ENCODE measurements around the gene TMED10.
A peak's percentile ranks its signal among the peaks of the same experiment; 100 is the strongest.
"Not testable (repeated sequence)": the region's sequence is repeated elsewhere in the genome, so short reads cannot be mapped to it uniquely, and the experiment has no call there.

TMED10 gene

DNA sequence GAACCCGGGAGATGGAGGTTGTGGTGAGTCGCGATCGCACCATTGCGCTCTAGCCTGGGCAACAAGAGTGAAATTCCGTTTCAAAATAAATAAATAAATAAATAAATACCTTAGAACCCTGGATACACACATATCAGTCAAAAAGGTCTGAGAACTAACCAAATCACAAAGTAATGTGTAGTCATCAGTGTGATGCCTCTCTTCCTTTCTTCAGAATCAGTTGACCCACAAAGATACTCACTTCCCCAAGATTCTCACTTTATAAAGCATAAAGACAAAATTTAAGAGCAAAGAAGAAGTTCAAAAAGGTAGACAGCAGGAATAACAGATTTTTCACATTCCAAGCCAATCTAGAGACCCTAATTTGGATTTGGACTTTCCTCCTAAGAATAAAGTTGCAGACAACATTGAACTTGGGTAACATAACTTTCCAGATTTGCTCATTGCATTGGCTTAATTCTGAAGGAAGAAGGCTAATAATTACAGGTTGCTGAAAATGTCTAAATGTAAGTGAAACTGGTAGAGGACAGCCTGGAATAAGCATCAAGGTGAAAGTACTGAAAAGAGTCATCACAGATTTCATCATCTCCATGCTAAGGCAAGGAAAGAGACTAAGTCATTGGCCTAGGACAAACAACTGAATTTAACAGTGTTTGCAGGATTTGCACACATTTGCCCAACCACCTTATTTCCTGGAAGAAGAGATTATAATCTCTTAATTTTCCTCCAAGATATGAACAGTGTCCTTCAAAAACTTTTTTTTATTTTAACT is 17.4 kb downstream of the TMED10 start:
- DNase-seq (ENCODE audit: low read depth) = no peak

DNA sequence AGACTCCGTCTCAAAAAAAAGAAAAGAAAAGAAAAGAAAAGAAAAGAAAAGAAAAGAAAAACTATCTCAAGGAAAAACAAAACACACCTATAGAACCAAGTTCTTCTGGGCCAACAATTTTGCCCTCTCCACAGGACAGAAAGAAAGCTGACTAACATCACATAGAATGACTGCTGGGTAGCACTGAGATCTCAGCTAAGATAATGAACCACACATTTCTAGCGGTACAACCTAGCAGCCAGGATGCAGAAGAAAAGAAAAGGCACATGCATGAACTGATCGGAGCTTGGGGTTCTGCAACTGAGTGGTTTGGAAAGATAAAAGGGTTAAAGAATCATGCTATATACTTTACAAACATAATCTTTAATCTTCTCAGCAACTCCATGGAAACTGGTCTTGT is 19.5 kb downstream of the TMED10 start:
- no peak for DNase-seq (ENCODE audit: low read depth)

DNA sequence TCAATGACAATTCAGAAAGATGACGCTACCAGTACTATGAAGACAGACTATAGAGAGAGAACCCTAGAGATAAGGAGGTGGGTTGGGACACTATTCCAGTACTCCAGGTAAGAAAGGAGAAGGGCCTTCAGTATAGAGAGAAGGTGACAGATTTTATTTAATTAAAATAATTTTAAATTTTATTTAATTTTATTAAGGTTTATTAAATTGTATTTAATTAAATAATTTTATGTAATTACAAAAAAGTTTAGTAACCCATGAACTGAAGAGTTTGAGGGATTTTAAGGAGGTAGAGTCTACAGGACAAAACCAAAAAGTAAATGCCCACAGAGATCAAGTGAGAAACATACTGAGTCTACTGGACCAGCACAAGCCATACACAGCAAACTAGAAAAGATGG is 20.3 kb downstream of the TMED10 start:
- DNase-seq (ENCODE audit: low read depth) = no peak

DNA sequence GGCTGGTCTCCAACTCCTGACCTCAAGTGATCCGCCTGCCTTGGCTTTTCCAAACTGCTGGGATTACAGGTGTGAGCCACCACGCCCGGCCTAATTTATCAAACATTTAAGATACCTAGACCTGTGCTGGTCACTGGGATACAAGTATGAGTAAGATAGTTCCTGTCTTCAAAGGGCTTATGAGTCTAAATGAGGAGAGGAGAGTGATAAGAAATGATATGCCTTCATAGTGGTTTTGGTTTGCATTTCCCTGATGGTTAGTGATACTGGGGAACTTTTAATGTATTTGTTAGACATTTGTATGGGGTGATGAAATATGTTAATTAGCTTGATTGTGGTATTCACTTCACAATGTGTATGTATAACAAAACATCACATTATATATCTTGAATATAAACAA is 21.2 kb downstream of the TMED10 start:
- DNase-seq (ENCODE audit: low read depth) = no peak

DNA sequence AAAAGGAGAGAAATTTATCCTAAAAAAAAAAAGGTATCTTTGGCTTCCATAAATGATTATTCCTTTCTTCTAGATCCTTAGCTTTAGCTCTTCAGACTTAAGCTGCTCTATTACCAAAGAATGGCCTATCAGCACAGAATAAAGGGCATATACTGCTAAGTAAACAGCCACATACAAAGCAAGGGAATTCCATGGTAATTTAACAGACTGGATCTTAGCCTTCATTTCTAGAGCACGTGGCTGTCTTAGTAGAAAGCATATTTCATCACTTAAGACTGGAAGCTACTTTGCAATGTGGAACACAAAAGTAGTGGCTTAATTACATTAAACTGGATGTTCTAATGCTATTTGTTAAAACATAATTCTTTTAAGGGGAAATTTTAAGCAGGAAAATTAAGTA is 23.1 kb downstream of the TMED10 start:
- no peak for DNase-seq (ENCODE audit: low read depth)

DNA sequence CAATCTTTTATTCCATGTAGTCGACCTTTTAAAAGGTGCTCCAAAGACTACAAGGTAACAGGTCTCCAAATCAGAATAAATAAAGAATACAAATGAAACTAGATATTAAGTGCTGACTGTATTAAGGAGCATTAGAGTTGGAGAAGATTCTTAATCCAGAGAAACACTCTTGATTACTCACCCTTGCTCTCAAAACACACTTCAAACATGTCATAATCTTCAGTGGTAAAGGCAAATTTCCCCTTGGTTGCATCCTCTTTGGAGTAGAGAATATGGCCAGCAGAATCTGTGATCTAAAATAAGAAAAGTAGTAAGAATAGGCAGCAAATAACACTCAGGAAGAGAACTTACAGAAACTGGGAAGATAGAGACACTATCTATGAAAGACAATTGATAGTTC is 24.6 kb downstream of the TMED10 start:
- DNase-seq (ENCODE audit: low read depth) = no peak

DNA sequence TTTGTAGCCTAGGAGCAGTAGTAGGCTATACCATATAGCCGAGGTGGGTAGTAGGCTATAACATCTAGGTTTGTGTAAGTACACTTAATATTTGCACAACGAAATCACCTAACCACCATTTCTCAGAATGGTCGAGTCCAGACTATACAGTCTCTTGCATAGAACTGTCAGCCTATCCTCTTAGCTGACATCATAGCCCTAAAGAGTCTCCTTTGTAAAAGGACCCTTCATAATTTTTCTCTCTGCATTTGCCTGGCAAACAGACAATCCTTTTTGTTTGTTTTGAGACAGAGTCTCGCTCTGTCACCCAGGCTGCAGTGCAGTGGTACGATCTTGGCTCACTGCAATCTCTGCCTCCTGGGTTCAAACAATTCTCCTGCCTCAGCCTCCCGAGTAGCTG is 25.8 kb downstream of the TMED10 start:
- DNase-seq (ENCODE audit: low read depth) = not testable (repeated sequence)

DNA sequence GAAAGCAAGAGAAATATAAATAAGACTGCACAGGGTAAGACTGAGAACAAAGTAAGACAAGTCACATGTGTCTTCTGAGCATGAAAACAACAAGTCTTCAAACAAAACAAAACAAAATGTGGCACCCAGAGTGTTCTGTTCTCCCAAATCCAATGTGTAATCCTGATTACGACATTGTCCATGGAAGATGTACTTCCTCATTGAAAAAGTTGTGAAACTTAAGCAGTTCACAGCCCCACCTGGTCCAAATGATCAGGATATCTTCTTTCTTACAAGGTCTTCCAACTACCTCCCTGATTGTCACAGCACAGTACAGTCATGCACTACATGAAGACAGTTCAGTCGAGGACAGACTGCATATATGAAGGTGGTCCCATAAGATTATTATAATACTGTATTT is 26.3 kb downstream of the TMED10 start:
- no peak for DNase-seq (ENCODE audit: low read depth)

DNA sequence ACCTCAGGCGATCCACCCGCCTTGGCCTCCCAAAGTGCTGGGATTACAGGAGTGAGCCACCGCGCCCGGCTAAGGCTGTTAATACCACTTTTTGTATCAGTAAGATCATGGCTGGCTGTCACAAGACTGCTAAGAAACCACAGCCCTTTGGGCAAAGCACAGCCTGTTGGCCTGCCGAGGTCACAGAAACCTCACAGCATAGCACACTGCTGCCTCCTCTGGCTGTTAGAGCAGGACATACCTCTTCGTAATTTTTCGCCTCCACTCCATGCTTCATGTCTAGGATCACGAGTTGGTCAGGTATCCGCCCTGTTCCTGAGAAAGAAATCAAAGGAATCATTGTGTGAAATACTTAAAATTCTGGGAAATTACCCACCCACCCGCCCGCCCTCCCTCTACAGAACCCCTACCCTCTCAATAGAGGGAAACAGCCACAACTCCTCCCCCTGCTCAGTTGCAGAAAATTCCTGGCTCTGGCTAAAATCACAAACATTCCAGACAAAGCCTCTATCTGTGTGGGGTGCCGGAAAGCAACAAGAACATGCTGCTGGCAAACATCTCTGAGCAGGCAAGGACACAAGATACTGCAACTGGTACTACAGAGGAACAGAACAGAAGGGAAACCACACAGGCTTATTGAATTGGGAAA is 28.9 kb downstream of the TMED10 start:
- peak; percentile 62 for DNase-seq (ENCODE audit: low read depth)

DNA sequence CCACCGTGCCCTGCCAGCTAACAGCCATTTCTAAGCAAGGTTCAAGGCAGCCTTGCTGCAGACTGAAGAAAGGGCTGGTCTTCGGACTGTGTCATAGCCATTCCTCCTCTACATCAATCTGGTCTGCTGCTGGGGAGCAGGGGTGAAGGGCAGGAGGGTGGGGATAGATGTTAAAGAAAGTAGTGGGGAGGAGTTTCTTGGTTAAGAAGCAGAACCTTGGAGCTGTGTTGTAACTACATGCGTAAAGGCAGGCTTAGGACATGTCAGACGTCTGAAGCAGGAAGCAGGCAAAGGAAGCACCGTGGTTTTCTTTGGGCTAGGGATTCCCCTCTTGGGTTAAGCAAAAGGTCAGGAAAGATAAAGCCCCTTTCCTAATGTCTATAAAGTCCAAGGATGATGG is 31.5 kb downstream of the TMED10 start:
- DNase-seq (ENCODE audit: low read depth) = no peak

DNA sequence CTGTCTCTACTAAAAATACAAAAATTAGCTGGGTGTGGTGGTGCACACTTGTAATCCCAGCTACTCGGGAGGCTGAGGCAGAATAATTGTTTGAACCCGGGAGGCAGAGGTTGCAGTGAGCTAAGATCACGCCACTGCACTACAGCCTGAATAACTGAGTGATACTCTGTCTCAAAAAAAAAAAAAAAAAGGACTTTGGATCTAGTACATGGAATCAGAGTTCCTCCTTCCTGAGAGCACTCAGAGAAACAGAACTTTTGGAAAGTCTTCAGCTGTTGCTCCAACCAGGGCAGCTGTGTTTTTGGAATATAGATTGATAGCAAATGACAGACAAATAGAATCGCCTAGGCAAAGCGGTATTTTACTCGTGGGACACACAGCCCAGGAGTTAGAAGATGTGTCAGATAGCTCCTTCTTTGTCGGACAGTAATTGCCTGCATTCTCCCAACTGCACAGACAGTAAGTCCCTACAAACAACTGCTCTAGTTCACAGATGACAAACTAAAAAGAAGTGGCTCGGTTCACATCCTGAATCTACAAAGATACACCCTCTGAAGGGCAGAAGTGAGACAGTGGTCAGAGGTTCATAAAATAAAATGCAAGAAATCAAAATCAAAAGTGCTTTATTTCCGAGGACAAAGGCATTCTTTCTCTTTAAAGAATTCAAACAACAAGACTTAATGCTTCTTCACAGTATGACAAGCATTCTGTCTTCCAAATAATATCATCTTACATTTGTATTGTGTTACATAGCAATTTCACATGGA is 32.5 kb downstream of the TMED10 start:
- DNase-seq (ENCODE audit: low read depth) = no peak

DNA sequence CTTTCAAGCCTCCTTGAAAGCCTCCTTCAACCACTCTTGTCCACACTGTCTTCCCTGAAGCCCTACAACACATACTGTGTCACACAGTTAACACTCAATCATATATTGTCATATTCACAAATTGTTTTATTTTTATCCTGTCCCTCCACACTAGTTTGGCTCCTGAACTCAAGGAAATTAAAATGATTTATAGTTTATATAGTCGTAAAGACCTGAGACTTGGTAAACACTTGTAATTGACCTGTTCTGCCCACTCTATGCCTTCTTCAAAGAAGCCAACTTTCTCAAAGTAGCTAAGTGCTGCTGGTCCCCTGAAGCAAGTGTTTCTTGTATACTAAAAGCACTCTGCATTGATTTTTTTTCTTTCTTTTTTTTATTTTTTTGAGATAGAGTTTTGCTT is 33.9 kb downstream of the TMED10 start:
- no peak for DNase-seq (ENCODE audit: low read depth)

DNA sequence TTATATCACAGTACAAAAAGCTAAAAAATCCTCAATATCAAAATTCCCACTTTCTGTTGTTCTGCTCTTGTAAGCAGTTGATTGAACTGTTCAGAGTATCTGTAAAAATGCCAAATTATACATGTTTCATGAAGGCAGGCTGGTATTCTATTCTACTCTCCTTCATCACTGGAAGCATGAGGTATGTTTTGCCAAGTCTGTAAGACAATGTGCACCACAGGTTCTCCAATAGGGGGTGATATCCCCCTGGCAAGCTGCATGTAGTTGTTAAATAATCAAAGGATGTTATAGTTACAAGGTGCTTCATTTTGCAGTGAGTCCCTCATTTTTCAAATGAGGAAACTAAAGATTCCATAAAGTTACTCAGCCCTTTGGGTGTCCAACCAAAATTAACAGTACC is 34.4 kb downstream of the TMED10 start:
- no peak for DNase-seq (ENCODE audit: low read depth)

DNA sequence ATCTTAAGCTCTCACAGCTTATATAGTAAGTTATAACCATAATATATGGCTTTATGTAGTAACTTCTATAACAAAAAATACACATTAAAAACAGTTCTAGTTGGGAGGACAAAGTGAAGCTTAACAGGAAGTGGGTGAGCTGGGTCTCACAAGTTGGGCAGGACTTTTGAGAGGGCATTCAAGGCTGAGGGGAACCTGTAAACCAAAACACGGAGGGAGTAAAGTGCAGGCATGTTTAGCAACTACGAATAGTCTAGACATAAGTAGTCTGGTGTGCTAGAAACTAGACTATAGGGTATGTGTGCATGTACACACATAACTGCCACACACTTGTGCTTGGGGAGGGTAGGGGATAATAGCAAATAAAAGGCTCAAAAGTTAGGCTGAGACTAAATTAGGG is 35.4 kb downstream of the TMED10 start:
- no peak for DNase-seq (ENCODE audit: low read depth)

DNA sequence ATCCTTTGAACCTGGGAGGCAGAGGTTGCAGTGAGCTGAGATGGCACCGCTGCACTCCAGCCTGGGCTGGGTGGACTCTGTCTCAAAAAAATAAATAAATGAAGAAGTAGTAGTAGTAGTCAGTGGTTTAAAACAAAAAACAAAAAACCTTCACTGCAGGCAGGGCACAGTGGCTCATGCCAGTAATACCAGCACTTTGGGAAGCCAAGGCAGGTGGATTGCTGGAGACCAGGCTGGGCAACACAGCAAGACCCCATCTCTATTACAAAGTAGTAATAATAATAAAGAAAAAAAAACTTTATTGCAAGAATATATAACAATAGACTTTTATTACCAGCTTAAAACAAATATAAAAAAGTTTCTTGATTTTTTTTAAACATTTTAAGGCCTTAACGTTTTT is 35.8 kb downstream of the TMED10 start:
- no peak for DNase-seq (ENCODE audit: low read depth)

DNA sequence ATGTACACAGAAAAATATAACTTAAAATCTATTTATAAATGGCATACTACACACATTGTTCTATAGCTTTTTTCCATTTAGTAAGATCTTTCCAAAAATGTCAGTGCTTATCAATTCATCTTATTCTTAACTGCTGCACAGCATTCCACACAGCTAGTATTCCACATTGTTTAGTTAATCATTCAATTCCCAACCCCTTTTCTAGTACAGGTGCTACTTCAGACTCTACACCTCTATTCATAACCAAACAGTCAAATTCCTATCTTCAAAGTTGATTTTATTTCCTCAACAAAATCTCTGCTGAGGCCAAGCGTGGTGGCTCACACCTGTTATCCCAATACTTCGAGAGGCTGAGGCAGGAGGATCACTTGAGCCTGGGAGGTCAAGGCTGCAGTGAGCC is 37.2 kb downstream of the TMED10 start:
- DNase-seq (ENCODE audit: low read depth) = no peak

DNA sequence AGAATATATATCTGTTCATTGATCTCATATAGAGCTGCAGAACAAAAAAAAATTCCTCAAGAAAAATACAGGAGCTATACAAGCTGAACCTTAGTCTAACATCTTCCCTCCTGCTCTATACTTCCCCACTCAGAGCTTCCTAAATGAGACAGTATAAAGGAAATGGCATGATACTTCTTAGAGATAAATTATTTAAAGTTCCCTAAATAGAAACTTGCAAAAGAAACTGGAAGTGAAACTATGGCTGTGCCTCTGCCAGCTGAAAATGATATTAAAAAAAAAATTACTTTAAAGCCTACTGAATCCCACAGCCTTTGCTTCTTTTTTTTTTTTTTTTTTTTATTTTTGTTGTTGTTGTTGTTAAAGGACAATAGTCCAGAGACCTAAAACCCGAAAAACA is 37.9 kb downstream of the TMED10 start:
- DNase-seq (ENCODE audit: low read depth) = no peak

DNA sequence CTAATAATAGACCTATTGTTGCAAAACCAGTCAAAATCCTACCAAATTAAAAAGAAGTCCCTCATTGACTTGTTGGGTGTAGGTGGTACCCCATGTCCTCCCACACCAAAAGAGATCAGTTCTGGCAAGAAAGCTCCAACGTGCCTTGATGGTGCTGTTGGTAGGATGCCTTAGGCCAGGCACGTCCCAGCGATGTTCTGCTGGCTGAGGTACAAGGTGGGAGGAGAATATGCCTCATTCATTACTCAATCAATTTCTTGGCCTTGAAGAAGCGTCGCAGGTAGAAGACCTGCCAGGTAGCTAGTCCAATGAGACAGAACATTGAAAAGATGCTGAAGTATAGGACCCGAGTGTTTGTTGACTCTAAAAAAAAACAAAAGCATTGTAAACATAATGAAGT is 41.8 kb downstream of the TMED10 start:
- no peak for DNase-seq (ENCODE audit: low read depth)

DNA sequence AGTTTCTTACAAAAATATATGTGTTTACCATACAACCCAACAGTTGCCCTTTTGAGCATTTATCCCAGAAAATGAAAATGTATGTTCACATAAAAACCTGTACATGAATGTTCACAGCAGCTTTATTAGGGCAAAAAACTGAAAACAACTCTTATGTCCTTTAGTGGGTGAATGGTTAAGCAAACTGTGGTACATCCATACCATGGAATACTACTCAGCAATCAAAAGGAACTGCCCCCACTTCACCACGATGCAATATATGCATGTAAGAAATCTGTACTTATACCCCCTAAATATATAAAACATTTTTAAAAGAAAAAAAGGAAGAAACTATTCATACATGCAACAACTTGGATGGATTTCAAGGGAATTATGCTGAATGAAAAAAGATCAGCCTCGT is 42.8 kb downstream of the TMED10 start:
- DNase-seq (ENCODE audit: low read depth) = no peak

DNA sequence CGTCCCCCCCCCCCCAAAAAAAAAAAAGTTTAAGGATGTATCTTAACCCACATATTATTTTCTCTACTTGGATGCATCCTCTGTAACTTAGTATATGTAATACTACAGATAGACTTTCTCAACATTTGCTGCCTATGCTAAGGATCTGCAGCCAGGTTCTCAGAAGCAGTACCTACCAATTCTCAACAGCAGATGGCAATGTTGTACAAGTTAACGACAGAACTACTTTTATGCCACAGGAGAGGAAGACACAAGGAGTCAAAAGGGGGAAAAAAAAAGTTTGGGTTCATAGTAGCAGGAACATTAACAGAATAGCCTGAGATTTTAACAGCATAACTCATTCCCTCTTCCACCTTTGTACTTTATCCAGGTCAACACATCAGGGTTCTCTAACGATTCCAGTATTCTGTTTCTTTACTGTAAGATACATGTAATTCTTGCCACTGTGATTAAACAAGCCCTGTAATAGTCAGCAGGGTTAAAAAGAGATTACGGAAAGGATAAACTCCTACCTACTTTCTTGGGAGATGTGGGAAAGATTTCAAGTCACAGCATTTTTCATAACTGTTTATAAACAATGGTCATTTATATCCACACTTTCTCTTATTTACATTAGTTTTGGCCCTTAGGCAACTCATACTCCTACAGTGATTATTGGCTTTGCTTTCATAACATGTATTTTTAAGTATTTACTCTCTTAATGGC is 43.9 kb downstream of the TMED10 start:
- no peak for DNase-seq (ENCODE audit: low read depth)

DNA sequence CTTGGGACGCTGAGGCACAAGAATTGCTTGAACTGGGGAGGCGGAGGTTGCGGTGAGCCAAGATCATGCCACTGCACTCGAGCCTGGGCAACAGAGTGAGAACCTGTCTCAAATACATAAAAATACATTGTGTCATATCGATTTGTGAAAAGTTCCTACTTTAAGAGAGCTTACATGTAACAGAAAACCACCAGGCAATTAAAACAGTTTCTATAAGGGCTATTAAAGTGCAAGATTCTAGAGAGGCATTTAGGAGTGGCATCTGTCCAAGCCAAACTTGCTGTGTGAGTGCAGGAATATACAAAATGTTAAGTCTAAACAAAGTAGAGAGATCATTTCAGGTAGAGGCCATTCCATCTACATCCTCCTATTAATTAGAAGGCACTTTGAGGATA is 47.8 kb downstream of the TMED10 start:
- DNase-seq (ENCODE audit: low read depth) = no peak

DNA sequence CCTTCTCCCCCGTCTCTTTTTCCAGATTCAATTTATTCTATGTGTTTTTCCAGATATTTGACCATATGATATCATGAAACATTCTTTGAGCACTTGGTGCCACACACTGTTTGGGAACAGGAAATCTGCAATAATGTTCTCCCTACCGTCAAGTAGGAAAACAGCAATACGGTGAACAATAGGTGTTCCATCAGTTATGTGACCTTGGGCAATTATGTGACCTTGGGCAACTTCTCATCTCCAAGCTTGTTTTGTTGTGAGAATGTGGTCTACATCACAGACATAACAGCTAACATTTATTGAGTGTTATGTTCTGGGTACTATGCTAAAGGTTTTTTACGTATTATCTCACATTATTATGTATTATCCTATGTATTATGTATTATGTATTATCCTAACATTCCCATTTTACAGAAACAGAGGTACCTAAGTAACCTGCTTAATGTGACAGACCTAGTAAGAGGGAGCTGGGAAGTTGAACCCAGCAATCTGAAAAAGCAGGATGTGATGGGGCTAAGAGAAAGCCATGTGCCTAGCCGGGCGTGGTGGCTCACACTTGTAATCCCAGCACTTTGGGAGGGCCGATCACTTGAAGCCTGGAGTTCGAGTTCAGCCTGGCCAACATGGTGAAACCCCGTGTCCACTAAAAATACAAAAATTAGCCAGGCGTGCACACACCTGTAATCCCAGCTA is 48.4 kb downstream of the TMED10 start:
- DNase-seq (ENCODE audit: low read depth) = no peak

All from non-pigmented ciliary epithelial cell (primary cell).